Motor neuron (in vitro differentiated cells): ENCODE data around the gene UHRF1. TPM values are rescaled to one million over a fixed set of nuclear protein-coding genes. Genes with fewer than 3 reads are reported as not detected.
A peak's percentile ranks its signal among the peaks of the same experiment; 100 is the strongest.
"Not testable (repeated sequence)": the region's sequence is repeated elsewhere in the genome, so short reads cannot be mapped to it uniquely, and the experiment has no call there.

Source experiments
- ATAC-seq, 8 experiments: fragments of 200-7000 bp; cut with Tn5 transposase; replicated peaks in 6 of 8; 2 replicates each; pipeline ENCODE4 v1.8.0; 2021; ENCODE audit warnings: mild to moderate bottlenecking in 8 of 8, moderate library complexity in 8 of 8
- H3K27ac ChIP-seq, 2 donors: fragments of 250-450 bp; sonication (Bioruptor Pico); 2 replicates each; pipeline ENCODE4 v1.9.0; 2021; ENCODE audit warnings: antibody characterized with exemption in 2 of 2, mild to moderate bottlenecking in 2 of 2, moderate library complexity in 1 of 2
- H3K4me1 ChIP-seq, 2 donors: fragments of 250-450 bp; sonication (Bioruptor Pico); replicated peaks in 1 of 2; 2 replicates each; pipeline ENCODE4 v1.6.1; 2021; ENCODE audit warnings: antibody characterized with exemption in 2 of 2, mild to moderate bottlenecking in 2 of 2, moderate library complexity in 1 of 2
- H3K4me3 ChIP-seq, 5 donors: fragments of 250-450 bp; sonication (Bioruptor Pico); 2 replicates each; pipeline ENCODE4 v1.9.0; 2021; ENCODE audit warnings: antibody characterized with exemption in 5 of 5, mild to moderate bottlenecking in 5 of 5, moderate library complexity in 4 of 5
- WGBS, 10 experiments: fragments of 450-650 bp; shearing (Covaris generic); methylation state at CpG; one replicate each; pipeline ENCODE4 v1.0.0; 2022; 5-methylcytosine and 5-hydroxymethylcytosine counted together
- in situ Hi-C, 9 experiments: fragments of 400-800 bp; cut with MboI; loops; one replicate each; pipeline ENCODE4 v1.15.0; 2021; ENCODE audit warnings: low sequenced_read_pairs in 9 of 9, low pct_unique_long_range_greater_than_20kb in 2 of 9; ENCODE audit not compliant: unreplicated experiment in 9 of 9
- total RNA-seq, 8 experiments: library from RNA; unstranded; fragments of 300-600 nt; gene quantifications; 2 replicates each; pipeline versions ENCODE4 v1.2.3 to v1.2.4, GENCODE V29; 2022

The UHRF1 gene
- total RNA-seq, 8 experiments from 2014 or later: 1.4 to 62.9 (median 5.1) TPM

GRCh38 chr19:4971424-4971793 is 62.1 kb downstream of the UHRF1 start:
- Histone ChIP-seq H3K4me3 (peak overlapping the region; percentile 57 to 91 (median 71)), H3K27ac (no peak overlapping the region), H3K4me1 (peaks cover 8 to 10% of the 10 kb centered on the region in 2 donors)
- 0 to 46% (median 23%) methylated on average over 1 to 4 of the region's 10 CpGs; no CpG with 5 or more reads in 4 of the 10 experiments for WGBS, 10 experiments
- in situ Hi-C loops: no loop called here
- peak in 1 of 8 experiments; percentile 0 for ATAC-seq

- ATAC-seq: no peak
- Histone ChIP-seq H3K4me1 (peaks cover 9 to 15% of the 10 kb centered on the region in 2 donors), H3K4me3 (peak overlapping the region in 3 of 5 donors; percentile 57 to 91 (median 85)), H3K27ac (no peak overlapping the region)
- whole genome bisulfite sequencing, 10 experiments: 60 to 100% (median 80%) methylated on average over 1 to 5 of the region's 19 CpGs; no CpG with 5 or more reads in 5 of the 10 experiments
- in situ Hi-C loops: no loop called here
Observed at GRCh38 chr19:4971816-4972495, 62.7 kb downstream of the UHRF1 start.

- no peak for ATAC-seq
- no peak overlapping the region for H3K27ac ChIP-seq
- in situ Hi-C loops: no loop called here
- H3K4me1 ChIP-seq: peaks cover 14 to 22% of the 10 kb centered on the region in 2 donors
- no peak overlapping the region for H3K4me3 ChIP-seq
- WGBS, 10 experiments: 20 to 100% (median 77%) methylated on average over 2 to 7 of the region's 12 CpGs; no CpG with 5 or more reads in 3 of the 10 experiments
Observed at GRCh38 chr19:4972509-4973230, 63.4 kb downstream of the UHRF1 start.

GRCh38 chr19:4974880-4975469 is 65.7 kb downstream of the UHRF1 start:
- Histone ChIP-seq H3K4me3 (no peak overlapping the region), H3K27ac (no peak overlapping the region), H3K4me1 (peaks cover 9 to 18% of the 10 kb centered on the region in 2 donors)
- in situ Hi-C loops: no loop called here
- ATAC-seq: no peak
- 67 to 100% (median 88%) methylated on average over 2 to 11 of the region's 14 CpGs for WGBS, 10 experiments

GRCh38 chr19:4975601-4976000 is 66.3 kb downstream of the UHRF1 start:
- peaks cover 9 to 20% of the 10 kb centered on the region in 2 donors for H3K4me1 ChIP-seq
- WGBS, 10 experiments: 60 to 100% (median 91%) methylated on average over 1 to 8 of the region's 13 CpGs; no CpG with 5 or more reads in 4 of the 10 experiments
- H3K27ac ChIP-seq, H3K4me3 ChIP-seq, ATAC-seq, in situ Hi-C loops: not testable (repeated sequence)

- H3K27ac ChIP-seq: peak overlapping the region in 1 of 2 donors; percentile 34
- WGBS, 10 experiments: 8 to 87% (median 68%) methylated on average over 3 to 28 of the region's 33 CpGs
- in situ Hi-C loops: no loop called here
- peaks cover 9 to 20% of the 10 kb centered on the region in 2 donors for H3K4me1 ChIP-seq
- no peak overlapping the region for H3K4me3 ChIP-seq
- ATAC-seq: peak; percentile 14 to 58 (median 31)
Observed at GRCh38 chr19:4976401-4977298, 67.3 kb downstream of the UHRF1 start.

- Histone ChIP-seq H3K27ac (no peak overlapping the region), H3K4me3 (no peak overlapping the region), H3K4me1 (peaks cover 6 to 20% of the 10 kb centered on the region in 2 donors)
- in situ Hi-C loops: no loop called here
- ATAC-seq: peak in 7 of 8 experiments; percentile 7 to 58 (median 25)
- 43 to 100% (median 76%) methylated on average over 1 to 11 of the region's 36 CpGs; no CpG with 5 or more reads in 6 of the 10 experiments for WGBS, 10 experiments
Observed at GRCh38 chr19:4977299-4978174, 68.2 kb downstream of the UHRF1 start.

GRCh38 chr19:4979211-4979807 is 70.0 kb downstream of the UHRF1 start:
- ATAC-seq: no peak
- in situ Hi-C loops: no loop called here
- Histone ChIP-seq H3K27ac (no peak overlapping the region), H3K4me1 (peaks cover 12 to 25% of the 10 kb centered on the region in 2 donors), H3K4me3 (no peak overlapping the region)
- WGBS, 10 experiments: 60 to 100% (median 97%) methylated on average over 1 to 5 of the region's 8 CpGs; no CpG with 5 or more reads in 4 of the 10 experiments

GRCh38 chr19:4980067-4980466 is 70.8 kb downstream of the UHRF1 start:
- in situ Hi-C loops: no loop called here
- Histone ChIP-seq H3K4me1 (peaks cover 15 to 22% of the 10 kb centered on the region in 2 donors), H3K4me3 (no peak overlapping the region), H3K27ac (no peak overlapping the region)
- 70 to 100% (median 90%) methylated on average over 1 to 3 of the region's 3 CpGs; no CpG with 5 or more reads in 3 of the 10 experiments for WGBS, 10 experiments
- no peak for ATAC-seq

- 27 to 100% (median 96%) methylated on average over 1 to 4 of the region's 27 CpGs; no CpG with 5 or more reads in 5 of the 10 experiments for WGBS, 10 experiments
- Histone ChIP-seq H3K4me1 (peaks cover 15 to 20% of the 10 kb centered on the region in 2 donors), H3K27ac (no peak overlapping the region), H3K4me3 (no peak overlapping the region)
- in situ Hi-C loops: no loop called here
- peak in 2 of 8 experiments; percentile 9 to 35 for ATAC-seq
Observed at GRCh38 chr19:4980838-4981680, 71.8 kb downstream of the UHRF1 start.

GRCh38 chr19:4981681-4981958 is 72.3 kb downstream of the UHRF1 start:
- ATAC-seq: no peak
- WGBS, 10 experiments: 70 to 100% (median 100%) methylated on average over 1 to 2 of the region's 3 CpGs; no CpG with 5 or more reads in 7 of the 10 experiments
- Histone ChIP-seq H3K27ac (no peak overlapping the region), H3K4me1 (peaks cover 15 to 19% of the 10 kb centered on the region in 2 donors), H3K4me3 (no peak overlapping the region)
- in situ Hi-C loops: no loop called here
